ENCODE results near the gene IQGAP2. TPM values are rescaled to one million over a fixed set of nuclear protein-coding genes. Genes with fewer than 3 reads are reported as not detected.

IQGAP2 gene
- total and polyA plus RNA-seq, 2 of the 8 experiments (the other 6 are each of a cell fraction or from before 2014, with no cell fraction given) = 19.7 to 66.0 TPM

DNA sequence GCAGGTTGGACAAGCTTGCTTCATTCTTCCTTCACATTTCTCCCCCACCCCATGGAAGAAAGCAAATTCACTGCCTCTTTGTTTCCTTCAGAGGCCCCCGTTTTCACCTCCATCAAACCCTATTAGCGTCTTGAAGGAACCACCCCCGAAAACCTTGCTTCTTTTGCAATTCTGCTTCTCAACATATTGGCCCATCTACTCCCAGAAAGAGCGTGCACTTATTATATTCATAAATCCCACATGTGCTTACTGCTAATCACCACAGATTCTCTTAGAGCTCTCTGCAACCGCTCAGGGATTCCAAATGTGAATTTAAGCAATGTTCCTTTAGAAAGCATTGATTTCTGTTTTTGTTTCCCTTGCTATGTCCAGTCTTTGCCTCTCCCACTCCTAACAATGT, 219.0 kb downstream of the IQGAP2 start:
- Histone ChIP-seq H3K14ac (ENCODE audit: insufficient read length) (no peak overlapping the region), H2BK5ac (ENCODE audit: low read depth, low read length) (no peak overlapping the region), H4K8ac (ENCODE audit: extremely low read depth, insufficient read depth, low read length) (no peak overlapping the region), H2BK15ac (ENCODE audit: low read length) (no peak overlapping the region), H2AK5ac (ENCODE audit: low read depth, low read length) (no peak overlapping the region), H3K4me1 (replicated peaks in 1 of 4; ENCODE audit: control insufficient read depth in 3 of 4, insufficient read depth in 4 of 4, low read length in 3 of 4) (peaks cover 0 to 6% (median 4%) of the 10 kb centered on the region in 4 experiments; a peak in 3 of 7 replicates), H3K23me2 (ENCODE audit: low read depth, low read length) (no peaks in the 10 kb centered on the region), H2AFZ (ENCODE audit: low read length) (no peak overlapping the region), H3K27ac (ENCODE audit: low read depth, low read length) (no peak overlapping the region), H2BK12ac (ENCODE audit: low read depth, low read length) (no peak overlapping the region), H3K4me2 (ENCODE audit: insufficient read depth in 1 of 2, low read depth in 2 of 2, low read length in 2 of 2) (no peak overlapping the region), H2BK120ac (replicated peaks; ENCODE audit: low read depth, low read length) (no peak overlapping the region), H3K23ac (ENCODE audit: insufficient read length) (no peak overlapping the region), H4K5ac (ENCODE audit: insufficient read length, low read depth, low read length) (no peak overlapping the region), H3K9ac (replicated peaks in 1 of 4; ENCODE audit: extremely low read depth in 1 of 4, low read depth in 3 of 4, low read length in 3 of 4) (no peak overlapping the region), H4K91ac (replicated peaks; ENCODE audit: insufficient read length, low read length) (no peak overlapping the region), H4K20me1 (replicated peaks in 1 of 2; ENCODE audit: control insufficient read depth in 1 of 2, insufficient read depth in 2 of 2, low read length in 2 of 2) (no peaks in the 10 kb centered on the region), H3K56ac (replicated peaks; ENCODE audit: insufficient read length, low read depth, low read length) (no peak overlapping the region), H3K36me3 (ENCODE audit: control insufficient read depth in 2 of 4, insufficient read depth in 4 of 4, low read length in 3 of 4) (no peaks in the 10 kb centered on the region), H3K27me3 (replicated peaks in 1 of 4; ENCODE audit: control insufficient read depth in 3 of 4, extremely low read depth in 1 of 4, insufficient read depth in 3 of 4, low read length in 3 of 4) (no peaks in the 10 kb centered on the region), H3K4me3 (ENCODE audit: extremely low read depth in 1 of 4, insufficient read depth in 2 of 4, low read depth in 3 of 4, low read length in 4 of 4) (no peak overlapping the region), H3K79me1 (ENCODE audit: low read depth, low read length) (no peaks in the 10 kb centered on the region), H3K79me2 (ENCODE audit: control insufficient read depth in 1 of 2, insufficient read depth in 2 of 2, low read length in 2 of 2) (no peaks in the 10 kb centered on the region), H3K4ac (replicated peaks; ENCODE audit: insufficient read length, low read depth, low read length) (no peak overlapping the region), H2BK20ac (ENCODE audit: low read length) (no peak overlapping the region), H3K18ac (ENCODE audit: extremely low read depth, low read length) (no peak overlapping the region), H3K9me3 (ENCODE audit: insufficient read depth in 2 of 2, low read depth in 1 of 2, low read length in 1 of 2) (no peaks in the 10 kb centered on the region)
- DNase-seq (ENCODE audit: low read depth in 1 of 2, low spot score in 2 of 2) = no peak
- WGBS, 2 experiments (ENCODE audit: extremely low coverage in 1 of 2, insufficient coverage in 1 of 2, insufficient read length in 1 of 2, insufficient replicate concordance in 2 of 2, low coverage in 1 of 2, low lambda C conversion rate in 2 of 2, missing lambda C conversion rate in 1 of 2) = 73% methylated on average over 5 of the region's 5 CpGs; no CpG with 5 or more reads in 1 of the 2 experiments
- ChIA-PET POLR2A (ENCODE audit: partially characterized antibody) (no interaction called here), CTCF (ENCODE audit: partially characterized antibody) (interaction anchor here (0.6 to 1.6 kb wide), 2 partner anchors 19 to 464 kb away, joined by 4 read pairs; no protein-coding TSS in a partner anchor)
- no peak for FAIRE-seq
- no peak for TF ChIP-seq CHD2 (IDR thresholded peaks at IDR 0.05; ENCODE audit: low read length)
- TF ChIP-seq RAD21 (IDR thresholded peaks at IDR 0.05 in 1 of 2, conservative IDR thresholded peaks at IDR 0.05 in 1 of 2; ENCODE audit: low read depth in 2 of 2, low read length in 2 of 2) = no peak
- no peak for TF ChIP-seq SAP30 (IDR thresholded peaks at IDR 0.05; ENCODE audit: insufficient read depth, insufficient replicate concordance, low read length)
- no peak for TF ChIP-seq PHF8 (conservative IDR thresholded peaks at IDR 0.05; ENCODE audit: low read depth, low read length)
- TF ChIP-seq HDAC6 (IDR thresholded peaks at IDR 0.05; ENCODE audit: low read depth, low read length) = no peak
- TF ChIP-seq GTF2F1 (IDR thresholded peaks at IDR 0.05; ENCODE audit: borderline replicate concordance, low read depth, low read length) = no peak
- no peak for TF ChIP-seq TCF12 (IDR thresholded peaks at IDR 0.05; ENCODE audit: low read depth, low read length)
- no peak for TF ChIP-seq YY1 (IDR thresholded peaks at IDR 0.05; ENCODE audit: low read depth, low read length)
- TF ChIP-seq TAF7 (optimal IDR thresholded peaks at IDR 0.05; ENCODE audit: borderline replicate concordance, low read depth, low read length) = no peak
- no peak for TF ChIP-seq SP1 (IDR thresholded peaks at IDR 0.05; ENCODE audit: low read depth, low read length)
- no peak for TF ChIP-seq KDM4A (IDR thresholded peaks at IDR 0.05; ENCODE audit: low read depth, low read length, severe bottlenecking)
- TF ChIP-seq RXRA (IDR thresholded peaks at IDR 0.05; ENCODE audit: insufficient read depth, low read depth, low read length) = no peak

Measured in H1 (cell line).